ENCODE data around the gene MVK. TPM values are rescaled to one million over a fixed set of nuclear protein-coding genes. Genes with fewer than 3 reads are reported as not detected.

The MVK gene
- total RNA-seq, 2 donors from 2014 or later: 12.8 to 22.6 TPM

DNA sequence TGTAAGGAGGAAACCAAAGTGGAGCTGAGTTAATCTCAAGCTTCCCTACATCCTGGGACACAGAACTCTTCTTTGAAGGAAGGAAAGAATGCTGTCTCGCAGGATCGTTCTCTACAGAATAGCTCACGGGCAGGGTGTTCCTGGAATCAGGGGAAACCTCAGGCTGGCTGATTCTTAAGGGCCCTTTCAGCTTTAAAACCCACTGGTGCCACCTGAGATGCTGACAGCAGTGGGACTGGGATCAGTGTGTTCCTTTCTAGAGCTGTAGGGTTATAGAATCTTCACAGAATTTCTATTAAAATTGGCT lies 48.4 kb upstream of the MVK start:
- Mint-ChIP-seq H3K4me1 (peaks cover 8% of the 10 kb centered on the region), H3K27me3 (ENCODE audit: insufficient read depth) (no peaks in the 10 kb centered on the region), H3K36me3 (ENCODE audit: low read depth) (peaks cover 46% of the 10 kb centered on the region), H3K9me3 (no peaks in the 10 kb centered on the region), H3K4me3 (no peak overlapping the region), H3K27ac (no peak overlapping the region)
- 90 to 93% methylated on average over 3 of the region's 3 CpGs for WGBS, 2 experiments (ENCODE audit: insufficient coverage in 1 of 2, insufficient read length in 1 of 2)
- no peak overlapping the region for H3K4me3 ChIP-seq (ENCODE audit: low read length)
- H3K36me3 ChIP-seq (ENCODE audit: control insufficient read depth, insufficient read depth, low read length): peaks cover 43% of the 10 kb centered on the region
- H3K9me3 ChIP-seq (ENCODE audit: control insufficient read depth, low read length): no peaks in the 10 kb centered on the region
- H3K27me3 ChIP-seq (ENCODE audit: control insufficient read depth, insufficient read depth, low read length, poor library complexity, severe bottlenecking): no peaks in the 10 kb centered on the region
- peaks cover 20% of the 10 kb centered on the region for H3K4me1 ChIP-seq (ENCODE audit: control insufficient read depth, insufficient read depth, low read length)
- TF ChIP-seq, protein P1, sequence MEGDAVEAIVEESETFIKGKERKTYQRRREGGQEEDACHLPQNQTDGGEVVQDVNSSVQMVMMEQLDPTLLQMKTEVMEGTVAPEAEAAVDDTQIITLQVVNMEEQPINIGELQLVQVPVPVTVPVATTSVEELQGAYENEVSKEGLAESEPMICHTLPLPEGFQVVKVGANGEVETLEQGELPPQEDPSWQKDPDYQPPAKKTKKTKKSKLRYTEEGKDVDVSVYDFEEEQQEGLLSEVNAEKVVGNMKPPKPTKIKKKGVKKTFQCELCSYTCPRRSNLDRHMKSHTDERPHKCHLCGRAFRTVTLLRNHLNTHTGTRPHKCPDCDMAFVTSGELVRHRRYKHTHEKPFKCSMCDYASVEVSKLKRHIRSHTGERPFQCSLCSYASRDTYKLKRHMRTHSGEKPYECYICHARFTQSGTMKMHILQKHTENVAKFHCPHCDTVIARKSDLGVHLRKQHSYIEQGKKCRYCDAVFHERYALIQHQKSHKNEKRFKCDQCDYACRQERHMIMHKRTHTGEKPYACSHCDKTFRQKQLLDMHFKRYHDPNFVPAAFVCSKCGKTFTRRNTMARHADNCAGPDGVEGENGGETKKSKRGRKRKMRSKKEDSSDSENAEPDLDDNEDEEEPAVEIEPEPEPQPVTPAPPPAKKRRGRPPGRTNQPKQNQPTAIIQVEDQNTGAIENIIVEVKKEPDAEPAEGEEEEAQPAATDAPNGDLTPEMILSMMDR (conservative IDR thresholded peaks at IDR 0.05): no peak
- DNase-seq: no peak
- H3K9ac ChIP-seq (ENCODE audit: extremely low read depth, low read length, poor library complexity, severe bottlenecking): no peak overlapping the region
- no peak overlapping the region for H3K27ac ChIP-seq (ENCODE audit: low read depth, low read length)

DNA sequence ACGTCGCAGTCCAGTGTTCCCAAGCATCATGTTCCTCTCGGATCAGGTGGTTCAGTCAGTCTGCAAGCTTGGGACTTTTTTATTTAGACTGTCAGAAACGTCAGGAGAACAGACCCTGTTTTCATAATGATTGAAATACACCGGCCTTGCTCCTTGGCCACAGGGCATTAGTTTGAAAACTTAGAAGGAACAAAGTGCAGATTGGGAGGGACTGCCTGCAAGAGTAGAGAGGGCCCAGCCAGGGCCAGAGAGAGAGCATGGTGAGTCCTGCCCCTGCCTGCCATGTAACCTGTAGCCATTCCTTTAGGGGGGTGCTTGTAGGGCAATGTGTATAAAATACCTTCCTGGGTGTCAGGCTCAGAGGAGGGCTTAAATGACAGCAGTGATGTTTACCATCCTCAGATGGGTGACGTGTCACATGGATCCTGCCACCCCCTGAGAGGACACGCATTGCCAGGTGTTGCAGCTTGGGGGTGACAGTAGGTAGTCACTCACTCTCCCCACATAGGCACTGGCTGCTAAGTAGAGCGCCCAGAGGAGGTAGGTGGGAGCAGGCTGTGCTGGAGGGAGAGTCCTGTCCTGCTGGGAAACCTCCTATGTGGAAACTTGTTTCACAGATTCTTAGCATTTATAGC lies 46.0 kb upstream of the MVK start:
- TF ChIP-seq, protein P1 (conservative IDR thresholded peaks at IDR 0.05): no peak
- no peaks in the 10 kb centered on the region for H3K27me3 ChIP-seq (ENCODE audit: control insufficient read depth, insufficient read depth, low read length, poor library complexity, severe bottlenecking)
- H3K4me3 ChIP-seq (ENCODE audit: low read length): no peak overlapping the region
- WGBS, 2 experiments (ENCODE audit: insufficient coverage in 1 of 2, insufficient read length in 1 of 2): 92 to 94% methylated on average over 7 to 8 of the region's 8 CpGs
- peaks cover 23% of the 10 kb centered on the region for H3K4me1 ChIP-seq (ENCODE audit: control insufficient read depth, insufficient read depth, low read length)
- no peak for DNase-seq
- H3K9ac ChIP-seq (ENCODE audit: extremely low read depth, low read length, poor library complexity, severe bottlenecking): no peak overlapping the region
- H3K27ac ChIP-seq (ENCODE audit: low read depth, low read length): no peak overlapping the region
- Mint-ChIP-seq H3K27me3 (ENCODE audit: insufficient read depth) (no peaks in the 10 kb centered on the region), H3K4me3 (no peak overlapping the region), H3K9me3 (no peaks in the 10 kb centered on the region), H3K27ac (no peak overlapping the region), H3K4me1 (peaks cover 8% of the 10 kb centered on the region), H3K36me3 (ENCODE audit: low read depth) (peaks cover 36% of the 10 kb centered on the region)
- peaks cover 34% of the 10 kb centered on the region for H3K36me3 ChIP-seq (ENCODE audit: control insufficient read depth, insufficient read depth, low read length)
- no peaks in the 10 kb centered on the region for H3K9me3 ChIP-seq (ENCODE audit: control insufficient read depth, low read length)

DNA sequence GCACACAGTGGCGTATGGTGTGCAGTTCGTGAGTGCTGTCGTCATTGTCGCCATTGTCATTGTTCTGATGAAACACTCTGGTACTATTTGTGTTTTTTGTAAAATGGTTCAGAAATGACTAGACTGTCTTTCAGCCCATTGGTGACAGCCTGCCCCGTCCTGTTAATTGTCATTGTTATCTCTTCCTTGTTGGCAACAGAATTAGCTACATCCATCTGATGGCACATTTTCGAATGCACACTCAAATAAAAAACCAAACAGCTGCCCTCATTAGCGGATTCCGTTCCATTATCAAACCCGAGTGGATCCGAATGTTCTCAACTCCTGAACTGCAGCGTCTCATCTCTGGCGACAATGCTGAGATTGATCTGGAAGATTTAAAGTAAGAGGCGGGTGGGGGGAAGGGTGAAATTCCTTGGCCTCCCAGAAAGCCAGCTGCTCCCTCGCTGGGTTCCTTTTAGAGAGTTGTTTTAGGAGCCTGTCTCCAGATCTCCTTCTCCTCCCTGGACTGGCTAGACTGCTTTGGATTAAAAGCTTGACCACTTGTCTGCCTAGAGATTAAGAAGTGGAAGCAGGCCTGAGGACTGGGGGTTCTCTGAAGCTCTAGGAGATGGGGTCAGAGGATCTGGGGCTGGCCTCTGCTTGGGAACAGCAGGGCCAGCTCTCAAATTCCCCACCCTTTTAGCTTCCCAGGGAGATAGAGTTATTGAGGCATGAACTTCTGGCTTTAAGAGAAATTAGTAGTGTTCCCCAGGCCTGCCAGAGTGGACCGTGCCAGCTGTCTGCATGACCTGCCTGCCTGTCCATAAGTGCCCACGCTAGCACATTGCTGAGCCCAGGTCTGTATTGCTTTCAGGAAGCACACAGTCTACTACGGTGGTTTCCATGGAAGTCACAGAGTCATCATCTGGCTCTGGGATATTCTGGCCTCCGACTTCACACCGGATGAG lies 43.6 kb upstream of the MVK start:
- TF ChIP-seq, protein P1 (conservative IDR thresholded peaks at IDR 0.05): no peak
- no peak overlapping the region for H3K4me3 Mint-ChIP-seq
- H3K27ac Mint-ChIP-seq: peak overlapping the region; percentile 55
- no peaks in the 10 kb centered on the region for H3K27me3 Mint-ChIP-seq (ENCODE audit: insufficient read depth)
- no peaks in the 10 kb centered on the region for H3K9me3 Mint-ChIP-seq
- Histone ChIP-seq H3K4me3 (ENCODE audit: low read length) (no peak overlapping the region), H3K9ac (ENCODE audit: extremely low read depth, low read length, poor library complexity, severe bottlenecking) (no peak overlapping the region), H3K9me3 (ENCODE audit: control insufficient read depth, low read length) (no peaks in the 10 kb centered on the region), H3K36me3 (ENCODE audit: control insufficient read depth, insufficient read depth, low read length) (peaks cover 32% of the 10 kb centered on the region), H3K27ac (ENCODE audit: low read depth, low read length) (peak overlapping the region; percentile 10), H3K27me3 (ENCODE audit: control insufficient read depth, insufficient read depth, low read length, poor library complexity, severe bottlenecking) (no peaks in the 10 kb centered on the region), H3K4me1 (ENCODE audit: control insufficient read depth, insufficient read depth, low read length) (peaks cover 16% of the 10 kb centered on the region)
- H3K36me3 Mint-ChIP-seq (ENCODE audit: low read depth): peaks cover 33% of the 10 kb centered on the region
- H3K4me1 Mint-ChIP-seq: peaks cover 8% of the 10 kb centered on the region
- no peak for DNase-seq
- 86% methylated on average over 11 to 19 of the region's 19 CpGs for WGBS, 2 experiments (ENCODE audit: insufficient coverage in 1 of 2, insufficient read length in 1 of 2)

Data from endodermal cell (in vitro differentiated cells).